HG03432 (cell line): Measurements from ENCODE around the gene EXOC7.
"Not testable (repeated sequence)": the region's sequence is repeated elsewhere in the genome, so short reads cannot be mapped to it uniquely, and the experiment has no call there.

Experiments used
- ATAC-seq: cut with Tn5 transposase; IDR thresholded peaks from one replicate; pipeline ENCODE4 v1.9.1; 2021; ENCODE audit warnings: mild to moderate bottlenecking, moderate library complexity; ENCODE audit not compliant: unreplicated experiment

Gene EXOC7

DNA sequence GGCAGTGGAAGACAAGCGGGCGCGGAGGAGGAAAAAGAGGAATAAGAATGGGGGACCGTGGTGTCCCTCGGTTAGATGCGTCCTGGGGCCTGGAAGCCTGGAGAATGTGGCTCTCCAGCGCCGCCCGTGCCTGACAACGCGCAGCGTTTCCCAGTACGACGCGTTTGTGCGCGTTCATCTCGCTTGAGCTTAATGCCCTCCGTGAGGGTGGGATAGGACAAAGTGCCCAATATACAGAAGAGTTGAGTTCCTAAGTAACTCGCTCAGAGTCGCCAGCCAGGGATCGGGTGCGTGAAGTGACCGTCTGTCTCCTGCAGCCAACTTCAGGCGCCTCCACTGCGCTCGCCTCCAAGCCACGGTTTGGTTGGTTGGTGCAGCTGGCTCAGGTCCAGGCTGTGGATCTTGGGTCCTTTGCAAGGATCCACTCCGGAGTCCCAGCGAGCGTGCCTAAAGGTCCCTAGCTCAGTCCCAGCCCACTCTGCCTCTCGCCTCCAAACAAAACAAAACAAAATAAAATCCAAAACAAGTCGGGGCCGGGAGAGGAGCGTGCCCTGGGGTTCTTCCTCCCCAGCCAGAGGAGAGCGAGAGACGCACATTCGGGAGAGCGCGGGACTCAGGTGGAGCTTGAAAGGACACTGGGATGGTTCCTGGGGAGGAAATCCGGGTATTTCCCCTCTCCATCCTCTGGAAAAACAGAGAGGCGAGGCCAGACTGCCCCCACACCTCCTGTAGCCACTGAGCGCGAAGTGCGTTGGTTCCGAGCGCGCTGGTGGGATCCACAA, 28.0 kb downstream of the EXOC7 start:
- ATAC-seq: no peak

DNA sequence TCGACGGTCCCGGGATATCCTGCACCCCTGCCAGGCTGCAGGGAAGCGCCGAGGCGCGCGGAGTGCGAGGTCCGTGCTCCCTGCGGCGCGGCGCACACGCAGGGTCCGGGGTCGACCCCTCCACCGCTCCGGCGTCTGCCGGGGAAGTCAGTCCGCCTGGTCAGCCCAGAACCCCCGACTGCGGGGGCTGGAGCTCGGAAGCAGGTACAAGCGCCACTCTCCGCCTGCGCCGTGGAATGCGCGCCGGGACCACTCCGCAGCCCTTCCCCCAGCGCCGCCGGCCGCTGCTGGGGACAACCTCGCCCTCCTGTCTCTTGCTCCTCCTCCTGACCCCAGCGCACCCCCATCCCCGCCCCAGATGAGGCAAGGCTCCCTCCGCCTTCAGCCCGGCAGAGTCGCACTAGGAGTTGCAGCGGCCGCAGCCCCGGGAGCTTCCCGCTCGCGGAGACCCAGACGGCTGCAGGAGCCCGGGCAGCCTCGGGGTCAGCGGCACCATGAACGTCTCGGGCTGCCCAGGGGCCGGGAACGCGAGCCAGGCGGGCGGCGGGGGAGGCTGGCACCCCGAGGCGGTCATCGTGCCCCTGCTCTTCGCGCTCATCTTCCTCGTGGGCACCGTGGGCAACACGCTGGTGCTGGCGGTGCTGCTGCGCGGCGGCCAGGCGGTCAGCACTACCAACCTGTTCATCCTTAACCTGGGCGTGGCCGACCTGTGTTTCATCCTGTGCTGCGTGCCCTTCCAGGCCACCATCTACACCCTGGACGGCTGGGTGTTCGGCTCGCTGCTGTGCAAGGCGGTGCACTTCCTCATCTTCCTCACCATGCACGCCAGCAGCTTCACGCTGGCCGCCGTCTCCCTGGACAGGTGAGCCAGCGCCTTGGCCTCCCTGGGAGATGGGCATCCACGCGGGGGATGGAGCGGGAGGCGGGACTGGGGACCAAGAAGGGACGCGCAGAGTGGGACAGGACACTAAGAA, 28.9 kb downstream of the EXOC7 start, which contains the start of gene GALR2:
Gene GALR2, plus strand, starts transcription at position 392 of the 974 bp plus-strand sequence. Its CDS starts 103 bp downstream, at position 495.
- no peak for ATAC-seq

DNA sequence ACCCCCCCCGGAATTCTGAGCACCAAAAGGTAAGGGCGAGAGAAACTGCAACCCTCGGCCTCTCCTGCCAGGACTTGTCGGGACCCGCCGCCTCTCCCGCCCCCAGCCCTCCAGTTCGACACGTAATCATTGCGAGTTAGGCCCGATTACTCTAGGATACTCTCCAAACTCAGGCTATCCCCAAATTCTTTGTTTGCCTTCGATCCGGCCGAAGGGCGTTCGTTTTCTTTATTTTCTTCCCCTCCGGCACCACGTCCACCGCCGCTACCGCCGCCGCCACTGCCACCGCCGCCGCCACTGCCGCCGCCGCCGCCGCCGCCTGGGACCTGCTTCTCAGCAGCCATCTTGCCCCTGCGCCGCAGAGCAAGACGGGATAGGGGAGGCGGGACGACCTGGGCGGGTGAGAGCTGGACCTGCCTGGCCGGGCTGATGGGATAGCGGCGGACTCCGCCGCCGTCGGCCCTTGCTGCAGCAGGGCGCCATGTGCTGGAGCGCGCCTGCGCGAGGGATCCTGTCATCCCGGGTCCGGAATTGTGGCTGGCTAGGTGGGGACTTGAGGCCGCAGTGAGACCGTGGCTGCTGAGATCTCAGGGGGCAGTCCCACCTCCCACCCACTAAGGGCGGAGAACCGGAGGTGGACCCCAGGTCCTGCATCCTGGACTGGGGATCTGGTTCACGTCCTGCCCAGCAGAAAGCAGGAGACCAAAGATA, 31.3 kb downstream of the EXOC7 start, which contains the start of gene SRP68:
Gene SRP68, minus strand, starts transcription at position 370 of the 711 bp plus-strand sequence. Its CDS starts 26 bp downstream, at position 344.
- ATAC-seq: peak; percentile 92

DNA sequence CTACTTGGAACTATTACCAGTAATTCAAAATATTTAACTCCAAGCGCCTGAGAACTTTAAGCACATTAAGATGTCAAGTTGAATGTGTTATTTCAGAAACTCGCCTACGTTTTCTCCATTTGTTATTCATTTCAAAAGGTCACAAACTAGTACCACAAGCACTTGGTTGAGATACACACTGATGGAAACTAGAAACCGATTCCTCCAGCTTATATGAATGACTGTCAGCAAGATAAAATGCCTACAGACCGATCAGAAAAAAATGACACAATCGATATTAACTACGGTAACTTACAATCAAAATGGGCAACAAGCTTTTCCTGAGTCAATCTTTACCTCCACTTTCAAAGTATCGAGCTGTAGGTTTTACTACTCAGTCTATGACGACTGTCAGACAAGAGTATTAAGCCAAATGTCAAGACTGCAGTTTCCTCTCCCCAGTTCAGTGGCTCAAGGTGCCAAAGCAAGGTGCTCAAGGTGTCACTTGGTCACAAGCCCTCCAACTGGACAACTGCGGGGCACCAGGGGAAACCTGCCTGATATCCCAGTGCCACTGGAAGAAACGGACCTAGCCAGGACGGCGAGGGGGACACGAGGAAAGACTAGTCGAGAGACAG, 31.9 kb downstream of the EXOC7 start:
- no peak for ATAC-seq

DNA sequence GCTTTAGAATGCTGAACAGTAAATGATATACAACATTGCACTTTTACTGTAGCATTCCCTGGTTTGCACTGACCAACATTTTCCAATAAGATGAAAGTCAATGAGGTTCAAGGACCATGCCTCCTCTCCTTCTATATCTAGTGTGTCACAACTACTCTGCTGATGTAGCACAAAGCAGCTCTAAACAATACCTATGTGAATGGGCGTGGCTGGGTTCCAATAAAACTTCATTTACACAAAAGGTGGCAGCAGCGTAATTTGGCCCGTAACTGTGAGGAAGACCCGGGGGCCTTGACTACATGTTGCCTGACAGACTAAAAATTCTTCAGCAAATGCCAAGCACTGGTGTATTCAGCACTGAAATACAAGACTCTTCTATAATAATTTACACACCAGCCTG, 37.8 kb downstream of the EXOC7 start:
- no peak for ATAC-seq

DNA sequence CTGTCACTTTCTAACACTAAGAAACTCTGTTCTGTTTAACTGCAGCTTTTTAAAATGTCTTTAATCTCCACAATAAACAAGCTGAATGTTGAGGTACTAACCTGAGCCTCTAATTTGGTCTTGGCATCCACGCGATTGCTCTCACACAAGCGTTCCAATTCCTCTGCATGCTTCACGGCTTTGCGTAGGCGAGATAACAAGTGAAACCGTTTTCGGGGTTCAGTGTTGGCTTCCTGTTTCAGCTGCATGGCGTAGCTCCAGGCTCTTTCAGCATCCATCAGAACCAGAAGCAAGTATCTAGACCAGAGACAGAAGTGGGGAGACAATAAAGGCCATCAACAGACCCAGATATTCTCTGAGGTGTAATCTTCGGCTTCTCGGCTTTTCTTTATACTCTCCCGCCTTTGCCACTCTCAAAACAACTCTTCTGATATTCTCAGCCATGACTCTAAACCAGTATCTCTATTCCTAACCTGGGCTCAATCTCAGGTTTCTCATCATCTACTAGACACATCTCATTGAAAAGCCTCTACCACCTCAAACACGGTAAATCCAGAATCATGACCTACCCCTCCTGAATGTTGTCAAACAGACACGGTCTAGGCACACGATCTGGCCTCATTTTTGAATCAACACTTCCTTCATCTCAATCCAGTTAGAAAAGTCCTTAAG, 39.6 kb downstream of the EXOC7 start:
- no peak for ATAC-seq

DNA sequence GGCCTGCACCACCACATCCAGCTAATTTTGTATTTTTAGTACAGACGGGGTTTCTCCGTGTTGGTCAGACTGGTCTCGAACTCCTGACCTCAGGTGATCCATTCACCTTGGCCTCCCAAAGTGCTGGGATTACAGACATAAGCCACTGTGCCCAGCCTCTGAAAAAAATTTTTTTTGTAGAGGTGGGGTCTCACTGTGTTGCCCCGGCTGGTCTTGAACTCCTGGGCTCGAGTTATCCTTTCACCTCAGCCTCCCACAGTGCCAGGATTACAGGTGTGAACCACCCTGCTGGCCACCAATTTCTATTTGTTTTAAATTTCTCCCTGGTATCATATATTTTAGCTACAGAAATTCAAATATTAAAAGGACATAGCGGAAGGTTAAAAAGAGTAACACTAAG, 45.3 kb downstream of the EXOC7 start:
- not testable (repeated sequence) for ATAC-seq

DNA sequence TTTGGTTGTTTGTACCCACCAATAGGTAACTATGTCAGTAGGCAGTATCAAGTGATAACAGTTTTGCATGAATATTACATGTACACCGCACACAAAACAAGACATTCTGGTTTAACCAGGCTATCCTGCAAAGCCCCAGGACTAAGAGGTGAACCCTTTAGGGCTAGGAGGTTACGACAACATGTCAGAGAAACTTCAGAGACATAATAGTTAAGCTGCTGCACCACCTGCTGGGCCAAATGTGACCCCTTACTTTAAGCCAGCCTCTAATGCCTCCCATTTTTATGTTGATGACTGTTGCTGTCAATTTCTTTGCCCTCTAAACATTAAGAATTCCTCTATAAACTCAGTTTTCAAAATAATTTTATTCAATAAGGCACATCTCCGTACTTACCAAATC, 46.7 kb downstream of the EXOC7 start:
- no peak for ATAC-seq

DNA sequence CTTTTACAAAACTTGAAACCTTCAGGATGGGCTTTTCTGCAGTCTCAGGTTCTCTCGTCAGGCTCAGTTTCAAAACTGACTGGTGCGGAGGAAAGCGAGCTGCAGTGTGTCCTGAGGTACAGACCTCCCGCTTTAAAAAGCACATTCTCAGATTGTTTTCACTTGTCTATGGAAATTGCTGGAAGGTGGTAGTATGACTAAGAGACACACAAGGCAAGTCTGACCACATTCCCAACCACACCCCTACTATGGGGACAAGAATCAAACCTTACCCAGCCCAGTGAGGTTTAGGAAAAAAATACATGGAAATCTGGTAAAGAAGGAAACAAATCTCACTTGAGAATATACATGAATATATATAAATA, 49.5 kb downstream of the EXOC7 start:
- ATAC-seq: no peak

DNA sequence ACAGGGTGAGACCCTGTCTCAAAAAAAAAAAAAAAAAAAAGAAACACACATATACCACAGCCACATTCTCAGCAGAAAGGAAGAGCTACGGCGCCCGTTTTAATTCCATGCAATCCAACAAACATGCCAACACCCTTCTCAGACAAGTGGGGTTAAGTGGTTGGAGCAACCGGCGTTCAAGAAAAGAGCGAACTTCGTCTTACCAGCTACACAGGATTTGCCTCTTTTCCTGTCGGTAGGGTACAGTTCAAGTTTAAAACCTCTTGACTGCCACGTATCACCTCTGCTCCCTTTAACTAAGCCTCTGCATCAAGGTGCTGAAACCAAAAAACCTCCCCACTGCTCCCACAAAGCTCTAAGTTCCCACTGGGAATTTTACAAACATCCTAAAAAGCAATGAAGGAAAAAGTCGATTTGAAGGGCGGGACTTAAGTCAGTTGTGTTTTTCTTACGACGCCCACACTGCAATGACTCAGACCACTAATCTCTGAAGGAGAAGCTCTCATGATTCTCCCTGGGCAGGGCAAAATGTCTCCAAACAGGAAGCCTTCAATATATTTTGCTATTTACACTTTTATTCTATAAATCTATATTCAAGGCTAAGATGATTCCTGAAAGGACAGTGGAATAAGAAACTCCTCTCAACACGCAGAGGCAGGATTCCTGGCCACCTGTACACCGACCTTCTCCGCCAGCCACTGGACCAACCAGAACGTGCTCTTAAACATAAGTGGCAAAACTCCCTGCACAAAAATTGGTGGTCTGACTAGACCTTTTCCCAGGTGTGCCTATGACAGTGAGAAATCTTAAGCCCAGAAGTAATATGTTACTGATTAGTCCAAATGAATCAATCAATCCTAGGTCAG, 50.1 kb downstream of the EXOC7 start:
- no peak for ATAC-seq

DNA sequence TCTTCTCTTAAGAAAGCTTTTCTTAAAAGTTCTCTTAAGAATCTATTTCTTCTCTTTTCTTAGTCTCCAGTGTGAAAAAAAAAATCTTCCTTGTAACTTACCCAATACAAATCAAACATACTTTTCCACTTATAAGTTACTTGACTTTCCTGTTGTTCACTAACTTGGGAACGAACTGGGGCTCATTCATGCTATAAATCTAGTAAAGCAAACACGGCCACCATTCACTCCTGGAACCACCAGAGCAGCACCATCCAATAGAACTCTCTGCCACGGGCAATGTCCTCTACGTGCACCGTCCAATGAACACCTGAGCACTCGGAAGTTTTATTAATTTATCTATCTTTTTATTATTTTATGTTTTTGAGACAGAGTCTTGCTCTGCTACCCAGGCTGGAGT, 52.0 kb downstream of the EXOC7 start:
- no peak for ATAC-seq

DNA sequence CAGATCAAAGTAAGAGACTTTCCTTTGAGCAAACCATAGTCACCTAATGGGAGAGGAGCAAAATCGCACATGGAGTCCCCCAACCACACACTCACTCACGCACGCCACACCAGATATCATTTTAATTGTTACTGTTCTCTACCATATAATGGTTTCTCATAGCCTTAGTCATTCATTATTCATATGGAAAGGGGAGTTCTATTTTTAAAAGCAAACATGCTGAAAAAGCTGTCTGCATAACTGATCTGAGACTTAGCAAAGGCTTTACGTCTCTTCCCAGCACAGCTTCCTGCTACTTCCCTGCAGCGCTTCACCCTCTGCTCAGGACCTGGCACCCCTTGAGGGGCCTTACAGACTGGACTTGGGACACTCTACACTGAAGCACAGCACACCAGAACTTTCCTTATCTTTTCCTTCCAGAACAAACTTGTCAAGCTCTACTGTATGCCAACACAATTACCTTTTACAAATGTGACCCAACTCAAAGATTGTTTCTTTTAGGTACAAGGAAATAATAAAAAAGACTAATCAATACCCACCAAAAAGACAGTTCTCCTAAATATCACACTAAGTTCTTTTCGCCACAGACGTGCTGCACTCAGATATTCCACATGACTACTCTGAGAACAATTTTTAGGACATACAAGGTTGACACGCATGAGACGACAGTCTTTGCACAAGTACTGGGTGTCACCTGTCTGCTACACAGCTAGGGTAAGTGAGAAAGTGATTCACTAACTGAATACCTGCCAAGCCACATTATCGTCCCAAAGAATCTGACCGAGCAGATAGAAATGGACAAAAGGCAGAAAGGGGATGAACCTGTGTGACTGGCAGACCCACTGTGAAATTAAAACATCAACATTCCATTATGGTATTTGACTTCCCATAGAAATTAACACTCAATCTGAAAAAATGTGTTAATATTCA, 52.8 kb downstream of the EXOC7 start:
- no peak for ATAC-seq

DNA sequence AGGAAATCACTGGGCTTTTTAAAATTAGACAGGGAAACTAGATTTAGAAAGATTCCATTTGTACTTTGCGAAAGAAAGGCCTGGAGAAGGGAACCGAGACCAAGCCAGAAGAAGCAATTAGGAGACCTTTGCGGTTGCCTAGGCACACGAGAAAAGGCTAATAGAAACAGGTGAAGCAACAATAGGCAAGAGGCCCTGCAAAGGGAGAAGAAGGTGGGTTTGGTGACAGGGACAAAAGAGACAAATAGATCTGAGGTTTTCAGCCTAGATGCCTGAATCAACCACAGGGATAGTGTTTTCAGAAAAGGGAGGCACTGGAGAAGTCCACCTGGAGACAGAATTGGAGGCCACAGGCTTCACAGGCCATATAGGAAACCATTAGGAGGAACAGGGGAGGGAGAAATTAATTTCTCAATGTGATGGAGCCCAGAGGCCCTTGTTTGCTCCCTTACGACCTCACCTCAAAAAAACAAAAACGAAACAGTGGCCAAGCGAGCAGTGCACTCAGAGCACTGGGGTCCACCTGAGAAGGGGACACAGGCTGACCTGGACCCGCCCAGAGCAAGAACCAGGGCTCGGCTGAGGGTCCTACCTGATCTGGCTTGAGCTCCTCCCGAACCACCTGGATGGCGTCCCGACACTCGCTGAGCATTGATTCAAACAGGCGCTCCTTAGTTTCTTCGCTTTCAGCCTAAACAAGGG, 53.6 kb downstream of the EXOC7 start:
- no peak for ATAC-seq

DNA sequence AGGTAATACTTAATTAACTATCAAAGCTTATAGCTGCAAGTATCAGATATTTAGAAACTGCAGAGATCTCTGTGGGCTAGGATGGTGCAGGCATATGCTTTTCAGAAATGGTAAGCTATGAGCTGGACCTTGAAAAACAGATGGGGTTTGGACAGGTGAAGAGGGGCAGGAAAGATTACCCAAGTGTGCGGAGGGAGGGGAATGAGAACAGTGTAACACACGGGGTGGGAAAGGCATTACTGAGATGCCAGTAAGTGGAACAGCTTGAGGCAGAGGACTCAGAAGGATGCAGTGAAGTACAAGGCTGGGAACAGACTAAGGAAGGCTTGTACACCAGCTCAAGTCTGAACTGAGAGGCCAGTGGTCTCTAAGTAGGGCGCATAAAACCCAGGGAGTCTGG, 54.3 kb downstream of the EXOC7 start:
- ATAC-seq: no peak

DNA sequence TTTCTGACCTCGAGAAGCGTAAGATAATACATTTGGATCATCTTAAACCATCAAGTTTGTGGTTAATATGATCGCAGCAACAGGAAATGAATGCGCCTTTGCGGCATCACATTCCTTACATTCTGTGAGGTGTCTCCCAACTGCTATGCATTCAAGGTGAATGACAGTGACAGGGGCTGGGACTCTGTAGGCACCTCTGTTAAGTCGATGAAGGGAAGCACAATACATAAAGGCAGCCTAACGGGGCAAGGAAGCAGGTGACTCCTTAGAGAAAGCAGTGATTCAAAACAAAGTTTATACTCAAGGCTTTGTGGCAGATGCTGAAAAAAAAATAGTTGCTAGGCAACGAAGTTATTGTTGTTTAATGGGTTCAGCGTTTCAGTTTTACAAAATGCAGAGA, 54.9 kb downstream of the EXOC7 start:
- ATAC-seq: no peak

DNA sequence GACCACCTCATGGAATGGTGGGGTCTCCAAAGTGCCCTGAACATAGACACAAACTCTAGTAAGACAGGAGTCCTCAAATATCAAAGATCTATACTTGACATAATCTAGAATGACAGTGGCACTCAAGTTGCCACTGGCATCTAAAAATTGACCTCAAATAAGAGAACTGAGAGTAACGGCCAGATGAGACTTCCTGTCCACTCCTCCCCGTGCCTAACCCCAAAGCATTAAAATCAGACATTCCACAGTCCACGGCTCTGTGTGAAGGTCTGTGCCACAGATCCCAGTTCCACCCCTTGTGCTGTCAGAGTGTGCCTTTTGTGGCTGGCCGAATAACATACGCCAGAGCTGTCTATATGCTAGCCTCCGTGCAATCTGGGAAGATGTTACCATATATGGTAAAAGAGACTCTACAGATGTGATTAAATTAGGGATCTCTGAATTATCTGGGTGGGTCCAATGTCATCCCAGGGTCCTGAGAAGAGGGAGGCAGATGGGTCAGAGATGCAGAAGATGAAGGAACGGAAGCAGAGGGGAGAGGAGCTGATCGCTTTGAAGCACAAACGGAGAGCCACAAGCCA, 55.5 kb downstream of the EXOC7 start:
- no peak for ATAC-seq

DNA sequence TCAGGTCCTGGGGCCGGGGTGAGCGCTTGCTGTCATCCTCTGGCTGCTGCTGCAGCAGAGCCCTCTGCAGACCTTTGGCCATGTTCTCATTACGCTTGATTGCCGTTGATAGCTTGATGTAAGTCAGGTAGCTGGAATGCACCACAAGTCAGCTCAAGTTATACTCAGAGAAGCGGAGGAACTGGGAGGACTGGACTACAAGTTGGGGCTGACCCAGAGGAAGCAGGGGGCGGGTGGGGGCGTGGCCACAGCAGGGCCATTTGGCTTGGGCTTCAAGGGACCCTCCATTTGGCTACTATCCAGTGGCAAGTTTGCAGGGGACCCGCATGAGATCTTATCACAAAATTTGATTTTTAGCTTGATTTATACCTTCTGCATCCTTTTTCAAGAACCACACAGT, 57.5 kb downstream of the EXOC7 start:
- no peak for ATAC-seq
